Non-pigmented ciliary epithelial cell (primary cell): ENCODE measurements around the gene ATG2A.
"Not testable (repeated sequence)": the region's sequence is repeated elsewhere in the genome, so short reads cannot be mapped to it uniquely, and the experiment has no call there.

Experiments used
- DNase-seq: peaks from one replicate; pipeline ENCODE4 v3.0.0-alpha.2; 2010; ENCODE audit warnings: low read depth

Gene ATG2A

DNA sequence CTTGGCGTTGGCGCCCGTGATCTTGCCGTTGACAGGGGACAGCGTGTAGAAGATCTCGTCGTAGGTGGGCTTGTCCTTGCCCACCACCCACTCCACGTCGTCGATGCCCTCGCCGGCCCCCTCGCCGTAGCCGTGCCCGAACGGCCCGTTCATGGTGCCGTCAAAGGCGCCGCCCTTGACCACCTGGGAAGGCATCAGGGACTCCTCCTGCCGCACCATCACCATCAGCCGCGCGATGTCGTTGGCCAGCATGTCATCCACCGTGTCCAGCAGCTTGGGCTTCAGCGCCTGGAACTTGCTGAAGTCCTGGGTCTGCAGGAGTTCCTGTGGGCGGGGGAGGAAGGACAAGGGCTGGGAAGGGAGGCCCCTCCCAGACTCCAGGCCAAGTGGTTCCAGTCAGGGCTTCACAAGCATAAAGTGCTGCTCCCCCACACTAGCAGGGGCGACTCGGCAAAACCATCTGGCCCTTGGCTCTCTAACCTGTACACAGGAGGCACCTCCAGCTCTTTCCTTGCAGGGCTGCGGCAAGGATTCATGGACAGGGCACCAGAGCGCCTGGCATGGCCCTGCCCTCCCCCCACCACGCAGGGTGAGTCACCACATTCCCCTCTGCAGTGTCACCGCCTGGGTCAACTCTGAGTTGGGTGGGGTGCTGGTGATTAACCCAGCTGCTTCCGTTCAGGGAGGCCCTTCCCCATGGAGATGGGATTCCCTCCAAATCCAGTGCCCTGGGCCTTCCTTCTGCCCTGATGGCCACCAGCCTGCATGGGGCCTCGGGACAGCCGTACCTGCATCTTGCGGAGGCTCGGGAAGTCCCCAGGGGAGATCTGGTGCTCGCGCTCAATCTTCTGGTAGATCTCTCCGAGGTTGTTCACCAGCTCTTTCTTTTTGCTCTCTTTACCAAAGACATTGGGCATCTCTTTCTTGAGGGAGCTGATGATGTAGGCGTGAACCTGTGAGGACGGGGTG is 62.2 kb downstream of the ATG2A start:
- peak; percentile 63 for DNase-seq

GRCh38 chr11:64854157-64854533 is 62.9 kb downstream of the ATG2A start:
- DNase-seq = no peak

GRCh38 chr11:64853709-64854108 is 63.3 kb downstream of the ATG2A start:
- DNase-seq = no peak

DNA sequence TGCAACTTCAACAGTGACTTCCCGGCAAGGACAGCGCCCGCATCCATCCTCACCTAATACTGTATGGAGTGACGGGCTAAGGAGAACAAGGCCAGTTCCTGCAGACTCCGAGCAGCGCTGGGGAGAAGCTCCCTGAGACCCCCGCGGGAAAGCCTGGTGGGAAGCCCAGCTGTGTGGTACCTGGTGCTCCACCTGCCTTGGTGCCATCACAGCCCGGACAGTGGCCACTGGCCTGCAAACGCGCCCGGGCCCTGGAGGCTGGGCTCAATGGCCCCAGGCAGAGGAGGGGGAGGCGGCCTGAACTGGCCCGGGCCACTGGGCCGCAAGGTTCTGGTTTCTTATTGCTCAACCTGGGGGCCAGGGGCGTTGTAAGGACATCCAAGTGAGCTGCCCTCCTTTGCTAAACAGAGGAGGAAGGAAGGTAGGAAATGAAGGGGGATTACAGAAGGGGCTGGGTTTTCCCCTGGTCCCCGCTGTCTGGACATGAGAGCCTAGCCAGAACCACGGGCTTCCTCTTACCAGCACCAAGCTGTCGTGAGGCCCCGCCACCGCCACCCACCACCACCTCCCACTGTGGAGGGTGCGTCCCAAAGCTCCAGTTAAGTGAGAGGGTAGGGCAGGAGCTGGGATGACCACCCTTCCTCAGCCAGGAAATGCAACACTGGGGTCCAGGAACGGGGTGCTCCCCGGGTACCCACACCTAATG is 64.1 kb downstream of the ATG2A start:
- DNase-seq = no peak

DNA sequence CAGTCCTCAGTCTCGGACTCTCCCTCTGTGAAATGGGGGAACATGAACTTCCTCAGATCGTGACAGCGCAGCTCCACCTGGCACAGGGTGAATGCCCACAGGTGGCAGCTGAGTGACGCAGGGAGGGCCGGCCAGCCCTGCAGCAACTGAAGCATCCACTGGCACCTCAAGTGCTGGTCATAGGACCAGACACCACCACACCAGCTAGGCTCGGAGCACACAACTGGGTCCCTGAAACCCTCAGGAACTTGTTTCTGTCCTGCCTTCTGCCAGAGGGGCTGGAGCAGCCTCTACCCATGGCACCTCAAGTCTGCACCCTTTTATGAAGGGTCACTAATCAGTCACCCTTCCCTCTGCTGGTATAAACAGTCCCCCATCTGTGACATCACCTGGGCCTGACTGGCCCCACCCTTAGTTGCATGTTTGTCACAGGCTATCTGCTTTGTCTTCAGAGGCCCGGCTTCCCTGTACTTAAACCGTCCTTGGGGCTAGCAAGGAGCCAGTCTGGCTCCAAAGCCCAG is 65.1 kb downstream of the ATG2A start:
- no peak for DNase-seq

DNA sequence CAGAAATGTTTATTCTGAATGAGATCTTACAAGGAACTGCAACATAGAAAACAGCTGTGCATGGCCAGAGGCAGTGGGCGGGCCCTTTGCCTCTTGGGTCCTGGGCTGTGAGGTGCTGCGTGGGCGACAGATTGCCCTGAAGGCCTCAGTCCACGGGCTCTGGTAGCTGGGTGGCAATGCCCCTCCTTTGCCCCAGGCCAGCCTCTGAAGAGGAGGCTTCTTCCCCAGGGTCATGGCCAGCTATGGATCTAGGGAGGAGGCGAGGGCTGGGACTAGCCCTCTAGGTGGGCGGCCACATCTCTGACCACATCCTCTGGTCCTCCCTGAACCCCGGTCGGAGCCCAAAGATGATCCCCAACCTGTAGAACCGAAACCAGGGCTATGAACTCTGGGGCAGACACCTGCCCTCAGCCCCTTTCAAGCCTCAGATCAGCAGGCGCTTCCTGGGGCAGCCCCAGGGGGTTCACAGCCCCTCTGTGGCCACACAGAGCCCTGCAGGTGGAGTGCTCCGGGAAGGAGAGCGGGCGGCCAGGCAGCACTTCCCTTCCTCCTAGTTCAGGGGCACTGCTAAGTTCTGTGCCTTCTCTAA is 65.9 kb downstream of the ATG2A start:
- DNase-seq = no peak

GRCh38 chr11:64849598-64850356 is 67.2 kb downstream of the ATG2A start:
- no peak for DNase-seq

DNA sequence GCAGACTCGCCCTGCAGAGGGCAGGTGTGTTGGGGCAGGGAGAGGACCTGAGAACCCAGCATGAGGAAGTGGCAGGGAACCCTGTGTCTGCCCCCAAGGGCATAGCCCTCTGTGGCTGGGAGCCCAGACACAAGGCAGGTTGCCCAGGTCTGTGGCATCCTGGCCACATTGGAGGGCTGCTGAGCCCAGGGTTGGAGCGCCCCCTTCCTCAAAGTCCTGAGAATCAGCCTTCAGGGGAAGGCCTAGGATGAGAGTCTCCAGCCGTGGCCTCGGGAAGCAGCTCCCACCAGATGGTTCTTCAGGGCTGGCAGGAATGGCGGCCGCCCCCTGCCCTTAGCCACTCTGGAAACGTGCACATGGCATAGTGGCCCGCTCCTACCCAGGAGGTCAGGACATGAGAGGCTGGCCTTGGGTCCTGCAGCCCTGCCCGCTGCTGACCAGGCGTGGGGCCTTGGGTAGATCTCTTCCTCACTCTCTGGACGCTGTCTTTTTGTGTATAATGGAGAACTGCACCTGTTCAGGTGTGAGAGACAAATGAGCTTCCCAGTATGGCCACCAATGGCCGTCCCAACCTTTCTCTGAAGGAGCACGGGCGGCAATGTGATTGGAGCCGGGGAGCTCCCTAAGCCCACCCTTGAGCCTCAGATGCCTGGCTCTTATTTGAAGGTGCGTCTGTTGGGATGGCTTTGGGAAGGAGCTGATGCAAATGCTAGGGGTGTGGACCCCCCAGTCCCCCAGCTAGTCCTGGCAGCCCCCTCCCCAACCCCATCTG is 68.0 kb downstream of the ATG2A start:
- DNase-seq = no peak

GRCh38 chr11:64848214-64848825 is 68.7 kb downstream of the ATG2A start:
- DNase-seq = no peak

DNA sequence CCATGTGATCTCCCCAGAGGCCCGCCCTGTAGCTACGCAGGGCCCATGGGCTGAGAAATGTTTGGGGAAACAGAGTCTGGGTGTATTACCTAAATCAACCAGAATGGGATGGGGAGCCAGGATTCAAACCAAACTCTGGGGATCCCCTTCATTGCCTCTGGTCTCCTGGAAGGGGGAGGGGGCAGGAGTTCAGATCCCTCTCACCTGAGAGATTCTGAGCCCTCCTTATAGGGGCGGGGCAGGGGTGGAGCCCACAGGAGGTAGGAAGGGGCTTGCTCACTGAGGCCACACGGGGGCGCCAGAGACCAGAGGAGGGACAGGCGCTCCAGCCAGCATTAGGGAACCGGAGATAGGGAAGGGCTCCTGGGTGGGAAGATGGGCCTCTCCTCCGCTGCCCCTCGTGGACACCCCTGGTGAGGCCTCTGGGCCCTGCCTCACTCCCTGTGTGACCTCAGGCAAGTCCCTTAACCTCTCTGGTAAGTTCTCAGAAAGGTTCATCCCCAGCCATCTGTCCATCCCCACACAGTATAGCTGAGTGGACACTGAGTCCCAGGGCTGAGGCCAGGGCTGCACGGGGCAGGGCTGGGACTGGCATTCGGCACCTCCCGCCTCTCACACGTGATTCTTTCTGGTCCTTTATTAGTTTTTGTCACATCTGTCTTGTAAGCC is 69.9 kb downstream of the ATG2A start:
- DNase-seq = no peak

DNA sequence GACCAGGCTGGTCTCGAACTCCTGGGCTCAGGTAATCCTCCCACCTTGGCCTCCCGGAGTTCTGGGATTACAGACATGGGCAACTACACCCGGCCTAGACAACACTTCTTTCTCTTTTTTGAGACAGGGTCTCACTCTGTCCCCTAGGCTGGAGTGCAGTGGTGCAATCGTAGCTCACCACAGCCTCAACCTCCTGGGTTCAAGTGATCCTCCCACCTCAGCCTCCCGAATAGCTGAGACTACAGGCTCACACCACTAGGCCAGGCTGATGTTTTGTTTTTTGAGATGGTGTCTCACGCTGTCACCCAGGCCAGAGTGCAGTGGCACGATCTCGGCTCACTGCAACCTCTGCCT is 71.3 kb downstream of the ATG2A start:
- DNase-seq = not testable (repeated sequence)

- DNase-seq = no peak
Measured at GRCh38 chr11:64845129-64845775, 71.8 kb downstream of the ATG2A start.
